A172 (cell line): Measurements from ENCODE around the gene IGFBP6. TPM values are rescaled to one million over a fixed set of nuclear protein-coding genes. Genes with fewer than 3 reads are reported as not detected.

Experiments used
- DNase-seq: peaks from one replicate; pipeline ENCODE4 v3.0.0-alpha.2; 2015; ENCODE audit warnings: low spot score
- total RNA-seq: library from RNA; depleted of rRNA; stranded (reverse); fragments of >200 nt; shearing (Covaris generic); gene quantifications from 2 replicates; pipeline ENCODE4 v1.2.3, GENCODE V29; 2014; rRNA removed

Gene IGFBP6
- total RNA-seq, 1 experiment from 2014 or later: 104 TPM

DNA sequence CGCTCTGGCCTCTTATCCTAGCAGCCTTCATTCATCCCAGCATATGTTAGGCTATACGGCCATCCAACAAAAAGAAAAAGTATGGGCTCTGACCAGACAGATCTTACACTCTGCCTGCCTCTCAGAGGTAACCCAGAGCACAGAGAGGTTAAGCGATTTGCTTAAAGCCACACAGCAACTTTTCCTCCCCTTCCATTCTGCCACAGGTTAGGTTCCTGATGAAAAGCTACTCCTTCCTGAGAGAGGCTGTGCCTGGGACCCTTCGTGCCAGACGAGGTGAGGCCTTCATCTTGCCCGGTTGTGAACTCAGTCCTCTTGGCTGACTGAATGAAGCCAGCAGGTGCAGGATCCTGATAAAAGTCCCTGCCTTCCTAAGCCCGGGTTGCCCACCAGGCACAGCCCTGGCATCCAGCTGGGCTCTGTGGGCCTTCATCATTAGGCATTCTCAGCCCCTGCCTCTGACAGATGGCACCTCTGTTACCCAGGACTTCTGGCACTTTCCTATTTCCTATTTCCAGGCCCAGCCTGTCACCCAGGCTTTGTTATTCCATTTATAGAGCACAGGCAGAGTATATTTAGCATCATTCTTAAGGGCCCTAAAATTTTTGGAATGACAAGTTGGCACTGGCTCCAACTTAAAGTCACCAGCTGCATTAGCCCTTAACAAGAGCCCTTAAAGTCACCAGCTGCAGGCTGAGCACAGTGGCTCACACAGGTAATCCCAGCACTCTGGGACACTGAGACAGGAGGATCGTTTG, 18.6 kb downstream of the IGFBP6 start:
- no peak for DNase-seq

GRCh38 chr12:53118751-53119300, 21.4 kb downstream of the IGFBP6 start:
- DNase-seq: no peak

GRCh38 chr12:53120685-53121525, 23.4 kb downstream of the IGFBP6 start:
- no peak for DNase-seq

- DNase-seq: no peak
These were observed 25.5 kb downstream of the IGFBP6 start for GRCh38 chr12:53122961-53123468.

DNA sequence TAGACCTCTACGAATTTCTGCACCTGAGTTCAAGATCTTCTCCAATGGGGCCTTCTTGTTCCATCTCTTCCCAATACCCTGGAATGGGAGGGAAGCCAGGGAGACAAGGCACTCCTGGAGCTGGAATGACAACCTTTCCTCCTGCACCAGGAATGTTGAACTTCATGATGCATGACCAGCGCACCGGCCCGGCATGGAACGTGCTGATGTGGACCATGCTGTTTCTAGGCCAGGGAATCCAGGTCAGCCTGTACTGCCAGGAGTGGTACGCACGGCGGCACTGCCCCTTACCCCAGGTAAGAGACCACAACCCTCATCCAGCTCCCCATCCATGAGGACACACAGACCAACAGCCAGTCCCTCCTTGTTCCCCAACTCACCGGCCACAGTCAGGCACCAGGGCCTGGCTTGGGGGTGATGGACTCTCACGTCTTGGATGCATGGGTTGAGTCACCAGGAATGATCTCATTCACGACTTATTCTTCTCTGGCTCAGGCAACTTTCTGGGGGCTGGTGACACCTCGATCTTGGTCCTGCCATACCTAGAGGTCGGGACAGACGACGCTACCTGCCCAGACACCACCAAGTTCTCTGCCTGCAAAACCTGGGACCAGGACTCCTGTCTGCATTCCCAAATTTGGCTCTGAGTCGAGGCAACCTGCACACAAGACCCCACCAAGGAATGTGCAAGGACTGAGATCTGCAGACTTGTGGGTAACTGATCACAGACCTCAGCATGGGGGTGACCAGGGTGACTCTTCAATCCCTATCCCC, 26.3 kb downstream of the IGFBP6 start:
- no peak for DNase-seq

- no peak for DNase-seq
These were observed 26.9 kb downstream of the IGFBP6 start for GRCh38 chr12:53124352-53124723.

- DNase-seq: no peak
These were observed 29.7 kb downstream of the IGFBP6 start for GRCh38 chr12:53127169-53127568.

DNA sequence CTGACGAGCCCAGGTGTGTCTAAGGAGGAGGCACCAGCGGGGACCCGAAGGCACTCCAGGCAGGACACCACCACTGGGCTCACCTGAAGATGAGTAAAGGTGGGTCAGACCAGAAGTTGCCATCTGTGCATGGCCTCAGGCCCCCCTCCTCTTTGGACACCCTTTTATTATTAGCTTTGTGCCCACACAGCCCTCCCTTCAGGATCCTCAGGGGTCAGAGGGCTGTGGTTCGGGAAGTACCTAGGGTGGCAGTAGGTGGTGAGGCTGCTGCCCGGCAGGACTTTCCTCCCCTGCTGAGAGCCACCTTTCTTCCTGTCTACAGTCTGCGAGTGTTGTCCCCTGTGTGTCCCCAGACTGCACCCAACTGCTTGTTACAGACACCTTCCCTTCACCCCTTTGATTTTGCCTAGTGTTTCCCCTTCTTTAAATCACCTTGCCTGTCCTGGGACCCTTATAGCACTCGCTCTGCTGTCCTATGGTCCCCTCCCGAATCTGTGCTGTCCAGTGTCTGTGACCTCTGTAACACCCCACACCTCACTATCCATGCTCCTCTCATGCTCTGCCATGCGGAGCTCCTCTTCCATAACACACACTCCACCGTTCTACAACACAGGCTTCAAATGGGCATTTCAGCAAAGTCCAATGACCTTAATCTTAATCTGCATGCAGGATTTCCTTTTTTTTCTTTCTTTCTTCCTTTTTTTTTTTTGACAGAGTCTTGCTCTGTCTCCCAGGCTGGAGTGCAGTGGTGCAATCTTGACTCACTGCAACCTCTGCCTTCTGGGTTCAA, 31.5 kb downstream of the IGFBP6 start:
- DNase-seq: no peak

- DNase-seq: no peak
These were observed 34.4 kb downstream of the IGFBP6 start for GRCh38 chr12:53131844-53132243.

GRCh38 chr12:53133722-53134121, 36.3 kb downstream of the IGFBP6 start:
- no peak for DNase-seq

DNA sequence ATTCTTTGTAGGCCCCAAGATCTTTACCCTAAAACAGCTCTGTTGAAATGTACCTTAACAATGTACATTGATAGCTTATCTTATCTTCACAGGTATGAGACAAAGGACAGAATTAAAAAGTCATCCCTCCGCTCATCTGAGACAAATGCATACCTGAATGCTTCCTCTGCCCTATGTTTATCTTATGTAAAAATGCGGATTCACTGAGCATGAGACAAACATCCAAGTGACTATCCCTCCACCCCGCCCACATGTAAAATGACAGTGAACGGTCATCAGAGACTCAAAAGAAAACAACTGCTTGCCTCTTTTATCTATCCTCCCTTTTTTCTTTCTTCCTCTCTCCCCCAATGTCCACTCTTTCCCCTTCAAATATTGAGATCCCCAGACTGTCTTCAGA, 45.9 kb downstream of the IGFBP6 start:
- DNase-seq: no peak

DNA sequence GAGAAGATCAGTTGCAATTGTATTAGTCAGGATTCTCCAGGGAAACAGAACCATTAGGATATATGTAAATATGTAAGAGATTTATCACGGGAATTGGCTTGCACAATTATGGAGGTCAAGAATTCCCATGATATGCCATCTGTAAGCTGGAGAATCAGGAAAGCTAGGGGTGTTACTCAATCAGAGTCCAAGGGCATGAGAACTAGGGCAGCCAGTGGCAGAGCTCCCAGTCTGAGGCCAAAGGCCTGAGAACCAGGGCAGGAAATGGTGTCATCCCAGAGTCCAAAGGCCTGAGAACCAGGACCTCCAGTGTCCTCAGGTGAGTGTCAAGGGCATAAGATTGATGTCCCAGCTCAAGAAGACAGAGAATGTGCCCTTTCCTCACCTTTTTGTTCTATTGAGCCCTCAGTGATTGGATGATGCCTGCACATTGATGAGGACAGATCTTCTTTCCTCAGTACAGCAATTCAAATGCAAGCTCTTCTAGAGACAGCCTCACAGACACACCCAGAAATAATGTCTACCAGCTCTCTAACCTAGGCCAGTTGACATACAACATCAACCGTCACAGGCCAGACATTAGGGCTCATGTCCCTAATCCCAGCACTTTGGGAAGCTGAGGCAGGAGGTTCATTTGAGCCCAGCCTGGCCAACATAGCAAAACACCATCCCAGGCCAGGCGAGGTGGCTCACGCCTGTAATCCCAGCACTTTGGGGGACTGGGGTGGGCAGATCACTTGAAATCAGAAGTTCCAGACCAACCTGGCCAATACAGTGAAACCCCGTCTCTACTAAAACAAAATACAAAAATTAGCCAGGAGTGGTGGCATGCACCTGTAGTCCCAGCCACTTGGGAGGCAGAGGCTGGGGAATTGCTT, 48.2 kb downstream of the IGFBP6 start:
- no peak for DNase-seq

- no peak for DNase-seq
These were observed 49.7 kb downstream of the IGFBP6 start for GRCh38 chr12:53147181-53147580.

DNA sequence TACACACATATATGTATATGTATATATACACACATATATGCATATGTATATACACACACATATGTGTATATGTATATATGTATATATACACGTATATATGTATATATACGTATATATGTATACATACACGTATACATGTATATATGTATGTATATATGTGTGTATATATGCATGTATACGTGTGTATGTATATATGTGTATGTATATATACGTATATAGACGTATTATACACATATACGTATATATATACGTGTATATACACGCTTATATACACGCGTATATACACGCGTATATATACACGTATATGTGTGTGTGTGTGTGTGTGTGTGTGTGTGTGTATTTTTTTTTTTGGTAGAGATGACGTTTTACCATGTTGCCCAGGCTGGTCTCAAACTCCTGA, 50.2 kb downstream of the IGFBP6 start:
- DNase-seq: no peak

DNA sequence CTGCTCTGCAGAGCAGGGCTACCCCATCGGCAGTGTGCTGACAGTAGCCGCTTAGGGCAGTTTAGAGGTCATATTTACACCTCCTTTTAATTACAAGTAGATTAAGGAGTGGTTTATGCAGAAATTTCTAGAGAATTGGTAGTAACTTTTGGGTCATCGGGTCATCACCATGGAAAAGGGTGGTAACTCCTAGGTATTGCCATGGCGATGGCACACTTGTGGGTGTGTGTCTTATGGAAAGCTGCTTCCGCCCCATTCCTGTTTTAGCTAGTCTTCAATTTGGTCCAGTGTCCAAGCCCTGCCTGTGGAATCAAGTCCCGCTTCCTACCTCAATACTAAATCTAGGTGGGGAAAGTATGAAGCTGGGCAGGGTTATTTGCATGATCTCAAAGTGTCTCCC, 53.6 kb downstream of the IGFBP6 start:
- DNase-seq: no peak

Other genes starting within 250 kb of the IGFBP6 start
- not detected in 2 replicates for gene KRT78, start 248.7 kb upstream of the IGFBP6 start, total RNA-seq
- gene KRT8, start 192.6 kb upstream of the IGFBP6 start, total RNA-seq: 287 and 407 TPM in 2 replicates
- 1,324 and 2,186 TPM in 2 replicates for gene KRT18, start 148.5 kb upstream of the IGFBP6 start, total RNA-seq
- gene EIF4B, start 91.2 kb upstream of the IGFBP6 start, total RNA-seq: 290 and 314 TPM in 2 replicates
- 18.9 and 24.5 TPM in 2 replicates for gene TNS2, start 47.6 kb upstream of the IGFBP6 start, total RNA-seq
- 15.2 and 19.6 TPM in 2 replicates for gene SPRYD3, start 18.3 kb upstream of the IGFBP6 start, total RNA-seq
- gene SOAT2, start 5.8 kb downstream of the IGFBP6 start, total RNA-seq: 0.17 TPM in 1 of 2 replicates, not detected in the other
- 3.0 and 15.2 TPM in 2 replicates for gene ZNF740, start 83.1 kb downstream of the IGFBP6 start, total RNA-seq
- 2.6 and 9.2 TPM in 2 replicates for gene CSAD, start 83.3 kb downstream of the IGFBP6 start, total RNA-seq
- gene ITGB7, start 109.6 kb downstream of the IGFBP6 start, total RNA-seq: 0.09 and 2.1 TPM in 2 replicates
- 19.2 and 25.0 TPM in 2 replicates for gene RARG, start 134.5 kb downstream of the IGFBP6 start, total RNA-seq
- 19.1 and 29.4 TPM in 2 replicates for gene ESPL1, start 170.6 kb downstream of the IGFBP6 start, total RNA-seq
- 407 and 456 TPM in 2 replicates for gene PFDN5, start 197.9 kb downstream of the IGFBP6 start, total RNA-seq
- 65.1 and 74.0 TPM in 2 replicates for gene MYG1, start 202.0 kb downstream of the IGFBP6 start, total RNA-seq
- 48.4 and 62.9 TPM in 2 replicates for gene AAAS, start 223.9 kb downstream of the IGFBP6 start, total RNA-seq
- gene SP7, start 238.7 kb downstream of the IGFBP6 start, total RNA-seq: 0.05 TPM in 1 of 2 replicates, not detected in the other